ENCODE results near the gene GPATCH11.

DNA sequence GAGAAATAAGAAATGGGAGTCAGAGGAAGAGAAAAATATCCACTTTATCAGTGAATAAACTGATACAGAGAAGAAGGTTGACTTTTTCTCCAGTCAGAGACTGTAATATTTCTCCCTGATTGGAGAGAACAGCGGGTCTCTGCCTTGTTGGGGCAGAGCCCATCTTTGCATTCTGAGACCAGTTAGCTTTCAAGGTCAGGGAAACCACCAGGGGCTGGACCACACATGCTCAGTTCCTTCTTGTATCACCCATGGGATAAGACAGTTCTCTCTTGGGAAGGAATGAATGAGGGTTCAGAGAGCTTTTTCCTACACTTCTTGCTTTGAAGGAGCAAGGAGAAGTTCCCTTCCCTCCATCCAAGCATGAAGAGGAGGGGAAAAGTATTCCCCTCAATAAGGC is 12.2 kb downstream of the GPATCH11 start:
- TF ChIP-seq, protein P1, sequence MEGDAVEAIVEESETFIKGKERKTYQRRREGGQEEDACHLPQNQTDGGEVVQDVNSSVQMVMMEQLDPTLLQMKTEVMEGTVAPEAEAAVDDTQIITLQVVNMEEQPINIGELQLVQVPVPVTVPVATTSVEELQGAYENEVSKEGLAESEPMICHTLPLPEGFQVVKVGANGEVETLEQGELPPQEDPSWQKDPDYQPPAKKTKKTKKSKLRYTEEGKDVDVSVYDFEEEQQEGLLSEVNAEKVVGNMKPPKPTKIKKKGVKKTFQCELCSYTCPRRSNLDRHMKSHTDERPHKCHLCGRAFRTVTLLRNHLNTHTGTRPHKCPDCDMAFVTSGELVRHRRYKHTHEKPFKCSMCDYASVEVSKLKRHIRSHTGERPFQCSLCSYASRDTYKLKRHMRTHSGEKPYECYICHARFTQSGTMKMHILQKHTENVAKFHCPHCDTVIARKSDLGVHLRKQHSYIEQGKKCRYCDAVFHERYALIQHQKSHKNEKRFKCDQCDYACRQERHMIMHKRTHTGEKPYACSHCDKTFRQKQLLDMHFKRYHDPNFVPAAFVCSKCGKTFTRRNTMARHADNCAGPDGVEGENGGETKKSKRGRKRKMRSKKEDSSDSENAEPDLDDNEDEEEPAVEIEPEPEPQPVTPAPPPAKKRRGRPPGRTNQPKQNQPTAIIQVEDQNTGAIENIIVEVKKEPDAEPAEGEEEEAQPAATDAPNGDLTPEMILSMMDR (conservative IDR thresholded peaks at IDR 0.05): no peak
- no peak for TF ChIP-seq EZH2 (IDR thresholded peaks at IDR 0.05; ENCODE audit: low read depth)
